ENCODE data around the gene FOXL3.

FOXL3 gene

DNA sequence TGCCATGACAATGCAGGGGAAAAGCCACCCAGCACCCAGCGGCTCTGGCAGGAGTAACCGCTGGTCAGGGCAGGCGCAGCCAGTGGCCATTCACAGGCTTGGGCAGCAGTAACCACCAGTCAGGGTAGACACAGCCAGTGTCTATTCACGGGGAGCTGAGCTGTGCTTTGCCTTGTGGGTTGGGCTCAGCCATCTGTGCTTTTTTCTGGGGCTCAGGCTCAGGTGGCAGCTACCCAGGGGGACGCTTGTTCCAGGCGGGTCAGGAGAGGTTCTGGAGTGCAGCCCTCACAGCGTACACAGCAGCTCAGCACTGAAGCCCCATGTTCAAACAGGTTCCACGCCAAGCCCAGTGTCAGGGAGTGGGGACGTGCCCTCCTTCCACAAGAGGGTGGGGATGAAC, 28.5 kb downstream of the FOXL3 start:
- TF ChIP-seq ZNF274 (IDR thresholded peaks at IDR 0.05; ENCODE audit: low read depth, low read length): no peak
- H3K4me3 ChIP-seq (ENCODE audit: low read length): no peak overlapping the region

- H3K4me3 ChIP-seq (ENCODE audit: low read length): no peak overlapping the region
- no peak for TF ChIP-seq ZNF274 (IDR thresholded peaks at IDR 0.05; ENCODE audit: low read depth, low read length)
Observed at GRCh38 chr7:318878-319661, 29.1 kb downstream of the FOXL3 start.

DNA sequence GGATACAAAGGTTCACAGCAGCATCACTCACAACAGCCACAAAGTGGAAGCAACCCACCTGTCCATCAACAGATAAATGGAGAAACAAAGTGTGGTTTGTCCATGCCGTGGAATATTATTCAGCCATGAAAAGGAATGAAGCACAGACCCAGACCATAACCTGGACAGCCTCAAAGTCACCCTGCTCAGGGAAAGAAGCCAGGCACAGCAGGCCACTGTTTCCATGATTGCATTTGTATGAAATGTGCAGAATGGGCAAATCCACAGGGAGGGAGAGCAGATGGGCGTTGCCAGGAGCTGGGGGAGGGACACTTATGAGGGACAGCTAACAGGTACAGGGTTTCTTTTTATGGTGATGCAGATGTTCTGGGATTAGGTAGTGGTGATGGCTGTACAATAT, 30.3 kb downstream of the FOXL3 start:
- H3K4me3 ChIP-seq (ENCODE audit: low read length): no peak overlapping the region
- TF ChIP-seq ZNF274 (IDR thresholded peaks at IDR 0.05; ENCODE audit: low read depth, low read length): no peak

- no peak for TF ChIP-seq ZNF274 (IDR thresholded peaks at IDR 0.05; ENCODE audit: low read depth, low read length)
- H3K4me3 ChIP-seq (ENCODE audit: low read length): no peak overlapping the region
Observed at GRCh38 chr7:322111-322671, 32.2 kb downstream of the FOXL3 start.

DNA sequence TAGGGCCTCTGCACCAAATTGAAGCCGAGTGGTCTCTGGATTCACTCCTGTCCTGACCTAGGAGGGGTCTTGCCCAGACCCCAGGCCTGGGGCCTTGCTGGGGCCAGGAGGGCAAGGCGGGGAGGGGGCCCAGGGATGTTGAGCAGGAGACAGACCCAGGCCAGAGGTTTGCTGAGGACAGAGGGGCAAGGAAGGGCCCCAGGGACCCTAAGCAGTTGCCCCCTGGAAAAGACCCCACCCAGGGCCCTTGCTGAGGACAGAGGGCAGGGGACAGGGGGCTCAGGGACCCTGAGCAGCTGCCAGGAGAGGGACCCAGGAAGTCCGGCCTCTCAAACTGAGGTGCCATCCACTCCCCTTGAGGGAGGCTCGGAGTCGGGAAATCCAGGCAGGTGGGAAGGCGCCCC, 32.7 kb downstream of the FOXL3 start:
- no peak for TF ChIP-seq ZNF274 (IDR thresholded peaks at IDR 0.05; ENCODE audit: low read depth, low read length)
- H3K4me3 ChIP-seq (ENCODE audit: low read length): no peak overlapping the region

GRCh38 chr7:323410-323809, 33.4 kb downstream of the FOXL3 start:
- no peak for TF ChIP-seq ZNF274 (IDR thresholded peaks at IDR 0.05; ENCODE audit: low read depth, low read length)
- no peak overlapping the region for H3K4me3 ChIP-seq (ENCODE audit: low read length)

DNA sequence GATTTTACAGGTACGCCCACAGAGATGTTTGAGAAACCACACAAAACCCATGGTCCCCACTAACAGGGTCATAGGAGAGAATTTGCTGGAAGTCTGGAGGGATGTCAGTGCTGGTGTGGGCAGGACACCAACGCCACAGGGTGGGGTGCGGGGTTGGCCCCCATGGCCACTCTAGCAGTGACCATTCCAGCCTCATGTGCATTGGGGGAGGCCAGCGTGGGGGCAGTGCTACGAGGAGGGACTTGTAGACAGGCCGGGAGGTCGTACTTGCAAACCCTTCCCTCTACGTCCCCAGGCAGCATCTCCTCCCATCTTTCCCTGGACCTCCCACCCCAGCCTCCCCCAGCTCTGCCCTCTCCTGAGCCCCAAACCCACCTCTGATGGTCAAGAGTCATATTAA, 34.0 kb downstream of the FOXL3 start:
- H3K4me3 ChIP-seq (ENCODE audit: low read length): no peak overlapping the region
- TF ChIP-seq ZNF274 (IDR thresholded peaks at IDR 0.05; ENCODE audit: low read depth, low read length): no peak

DNA sequence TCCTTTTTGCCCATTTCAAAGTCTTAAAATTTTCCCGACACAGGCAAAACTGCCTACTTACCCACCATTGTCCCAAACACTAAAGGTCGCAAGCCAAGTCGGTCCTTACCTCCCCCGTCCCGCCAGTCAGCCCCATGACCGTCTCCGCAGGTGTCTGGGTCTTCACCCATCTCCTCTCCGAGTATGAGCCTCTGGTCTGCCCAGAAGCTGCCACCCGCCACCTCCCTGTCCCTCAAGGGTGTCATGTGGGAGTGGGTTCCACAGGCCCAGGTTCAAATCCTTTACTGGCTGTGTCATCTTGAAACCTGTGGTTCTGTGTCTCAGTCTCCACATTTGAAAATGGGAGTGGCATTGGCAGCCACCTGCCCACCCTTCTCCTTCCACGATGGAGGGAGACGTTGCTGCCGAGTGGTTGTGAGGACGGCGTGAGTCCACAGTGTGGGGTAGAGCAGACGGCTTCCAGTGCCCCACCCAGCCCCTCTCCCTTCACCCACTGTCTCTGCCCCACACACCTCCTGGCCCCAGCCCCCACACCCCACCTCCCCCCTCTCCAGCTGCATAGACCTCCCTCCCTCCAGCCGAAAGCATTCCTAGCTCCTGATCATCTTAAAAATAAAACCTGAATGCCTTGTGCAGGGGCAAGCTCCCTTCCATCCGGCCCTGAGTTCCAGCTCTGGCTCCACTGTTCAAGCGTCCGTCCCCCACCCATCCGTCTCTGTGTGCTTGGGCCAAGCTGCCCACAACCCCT, 35.3 kb downstream of the FOXL3 start:
- TF ChIP-seq ZNF274 (IDR thresholded peaks at IDR 0.05; ENCODE audit: low read depth, low read length): no peak
- no peak overlapping the region for H3K4me3 ChIP-seq (ENCODE audit: low read length)

DNA sequence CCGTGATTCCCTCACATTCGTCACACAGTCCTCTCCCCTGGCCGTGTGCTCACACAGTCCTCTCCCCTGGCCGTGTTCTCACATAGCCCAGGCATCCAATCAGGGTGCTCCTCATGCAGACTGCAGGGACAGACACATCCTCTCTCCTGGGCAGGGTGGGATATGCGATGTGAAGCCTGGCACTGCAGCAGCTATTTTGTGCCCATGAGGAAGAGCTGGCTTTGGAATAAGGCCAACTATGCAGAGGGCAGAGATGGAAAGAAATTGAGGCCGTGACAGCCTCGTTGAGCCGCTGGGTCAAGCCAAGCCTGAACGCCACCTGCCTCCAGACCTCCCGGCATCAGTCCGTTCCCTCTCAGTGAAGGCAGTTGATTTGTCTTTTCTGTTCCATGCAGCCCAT, 35.8 kb downstream of the FOXL3 start:
- TF ChIP-seq ZNF274 (IDR thresholded peaks at IDR 0.05; ENCODE audit: low read depth, low read length): no peak

GRCh38 chr7:326273-326672, 36.3 kb downstream of the FOXL3 start:
- no peak overlapping the region for H3K4me3 ChIP-seq (ENCODE audit: low read length)
- TF ChIP-seq ZNF274 (IDR thresholded peaks at IDR 0.05; ENCODE audit: low read depth, low read length): no peak

More for the DNA sequence above, 35.8 kb downstream of the FOXL3 start:
- H3K4me3 ChIP-seq (ENCODE audit: low read length): no peak overlapping the region

DNA sequence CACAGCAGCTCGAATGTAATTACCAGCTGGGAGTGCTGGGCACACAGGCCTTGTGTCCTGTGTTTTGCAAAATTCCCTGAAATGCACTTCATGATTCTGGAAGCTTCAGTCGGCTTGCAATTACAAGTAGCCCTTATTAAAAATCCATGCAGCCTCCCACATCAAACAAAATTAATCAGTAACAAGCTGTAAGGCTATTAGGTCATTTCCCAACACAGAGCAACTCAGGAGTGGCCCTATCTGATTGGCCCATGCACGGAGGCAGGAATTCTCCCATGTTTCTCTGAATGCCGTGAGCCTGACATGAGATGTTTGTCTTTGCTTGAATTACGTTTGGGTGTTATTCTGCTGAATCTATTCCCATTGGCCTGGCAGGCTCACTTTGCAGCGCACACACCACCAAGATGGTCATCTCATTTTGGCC, 36.9 kb downstream of the FOXL3 start:
- TF ChIP-seq ZNF274 (IDR thresholded peaks at IDR 0.05; ENCODE audit: low read depth, low read length): no peak

GRCh38 chr7:327233-327931, 37.4 kb downstream of the FOXL3 start:
- no peak for TF ChIP-seq ZNF274 (IDR thresholded peaks at IDR 0.05; ENCODE audit: low read depth, low read length)
- H3K4me3 ChIP-seq (ENCODE audit: low read length): no peak overlapping the region

More for the DNA sequence above, 36.9 kb downstream of the FOXL3 start:
- no peak overlapping the region for H3K4me3 ChIP-seq (ENCODE audit: low read length)

DNA sequence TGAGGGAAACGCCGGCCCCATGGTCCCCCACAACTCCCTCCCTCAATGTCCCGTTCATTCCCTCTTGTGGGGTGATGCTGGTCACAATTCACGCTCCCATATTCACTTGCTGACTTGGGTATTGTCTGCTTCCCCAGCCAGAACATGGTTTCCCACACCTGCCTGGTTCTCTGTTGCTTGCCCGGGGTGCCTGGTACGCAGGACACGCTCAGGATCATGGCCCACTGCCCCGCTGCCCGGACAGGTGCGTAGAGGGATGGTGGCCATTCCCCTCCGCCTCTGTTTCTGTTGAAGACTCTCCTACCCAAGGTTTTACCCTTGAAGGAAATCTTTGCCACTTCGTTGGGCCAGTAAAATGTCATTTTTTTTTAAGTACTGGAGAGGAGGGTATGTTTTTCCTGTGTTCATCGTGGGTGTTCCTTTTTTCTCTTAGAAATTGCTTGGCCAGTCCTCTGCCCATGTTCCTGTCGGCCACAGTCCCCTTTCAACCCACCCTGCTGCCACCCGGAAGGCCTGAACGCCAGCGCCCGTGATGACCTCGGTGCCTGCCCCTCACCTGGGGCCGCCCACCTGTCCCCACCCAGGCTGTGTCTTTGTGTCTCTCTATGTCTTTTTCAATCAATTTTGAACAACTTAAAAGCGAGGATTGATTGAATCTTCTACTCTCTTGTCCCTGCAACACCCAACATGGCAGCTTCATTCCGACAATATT, 38.2 kb downstream of the FOXL3 start:
- H3K4me3 ChIP-seq (ENCODE audit: low read length): no peak overlapping the region
- no peak for TF ChIP-seq ZNF274 (IDR thresholded peaks at IDR 0.05; ENCODE audit: low read depth, low read length)

All from GM08714 (cell line).